Endothelial cell (in vitro differentiated cells): ENCODE results near the gene CROCC. TPM values are rescaled to one million over a fixed set of nuclear protein-coding genes. Genes with fewer than 3 reads are reported as not detected.
"Not testable (repeated sequence)": the region's sequence is repeated elsewhere in the genome, so short reads cannot be mapped to it uniquely, and the experiment has no call there.

Experiments used
- DNase-seq: peaks from one replicate; pipeline ENCODE4 v3.0.0; 2021; ENCODE audit warnings: low spot score
- H3K27ac Mint-ChIP-seq: one replicate; pipeline ENCODE4 v1.8.0; 2021; ENCODE audit warnings: mixed read lengths, inconsistent platforms; ENCODE audit not compliant: unreplicated experiment
- H3K27me3 Mint-ChIP-seq: one replicate; pipeline ENCODE4 v1.8.0; 2021; ENCODE audit warnings: mild to moderate bottlenecking, moderate library complexity, mixed read lengths, inconsistent platforms; ENCODE audit not compliant: unreplicated experiment
- H3K36me3 Mint-ChIP-seq: one replicate; pipeline ENCODE4 v1.8.0; 2021; ENCODE audit warnings: mild to moderate bottlenecking, low read depth, mixed read lengths, inconsistent platforms; ENCODE audit not compliant: unreplicated experiment
- H3K4me1 Mint-ChIP-seq: one replicate; pipeline ENCODE4 v1.8.0; 2021; ENCODE audit warnings: mild to moderate bottlenecking, mixed read lengths, inconsistent platforms; ENCODE audit not compliant: unreplicated experiment
- H3K4me3 Mint-ChIP-seq: one replicate; pipeline ENCODE4 v1.8.0; 2021; ENCODE audit warnings: mild to moderate bottlenecking, mixed read lengths, inconsistent platforms; ENCODE audit not compliant: unreplicated experiment
- H3K9me3 Mint-ChIP-seq: one replicate; pipeline ENCODE4 v1.8.0; 2021; ENCODE audit warnings: mixed read lengths, inconsistent platforms; ENCODE audit not compliant: unreplicated experiment
- total RNA-seq: library from RNA; stranded (reverse); fragmentation: NEBNext Ultra II Directional; extraction: Animal tissue kit (Norgen Biotek cat#: 25700); gene quantifications from one replicate; pipeline ENCODE4 v1.2.1, GENCODE V29; 2021; ENCODE audit not compliant: unreplicated experiment
- TF ChIP-seq, protein P1 (sequence below): fragments of 200-600 bp; sonication (generic); IDR thresholded peaks from one replicate; pipeline ENCODE4 v1.5.0; 2021; ENCODE audit warnings: antibody characterized with exemption; ENCODE audit not compliant: unreplicated experiment

CROCC gene
- total RNA-seq, 1 donor from 2014 or later = 38.9 TPM

GRCh38 chr1:16927256-16927655 is 5.5 kb downstream of the CROCC start:
- no peak overlapping the region for H3K4me3 Mint-ChIP-seq
- H3K4me1 Mint-ChIP-seq = peaks cover 6% of the 10 kb centered on the region
- no peak for DNase-seq
- TF ChIP-seq, protein P1, sequence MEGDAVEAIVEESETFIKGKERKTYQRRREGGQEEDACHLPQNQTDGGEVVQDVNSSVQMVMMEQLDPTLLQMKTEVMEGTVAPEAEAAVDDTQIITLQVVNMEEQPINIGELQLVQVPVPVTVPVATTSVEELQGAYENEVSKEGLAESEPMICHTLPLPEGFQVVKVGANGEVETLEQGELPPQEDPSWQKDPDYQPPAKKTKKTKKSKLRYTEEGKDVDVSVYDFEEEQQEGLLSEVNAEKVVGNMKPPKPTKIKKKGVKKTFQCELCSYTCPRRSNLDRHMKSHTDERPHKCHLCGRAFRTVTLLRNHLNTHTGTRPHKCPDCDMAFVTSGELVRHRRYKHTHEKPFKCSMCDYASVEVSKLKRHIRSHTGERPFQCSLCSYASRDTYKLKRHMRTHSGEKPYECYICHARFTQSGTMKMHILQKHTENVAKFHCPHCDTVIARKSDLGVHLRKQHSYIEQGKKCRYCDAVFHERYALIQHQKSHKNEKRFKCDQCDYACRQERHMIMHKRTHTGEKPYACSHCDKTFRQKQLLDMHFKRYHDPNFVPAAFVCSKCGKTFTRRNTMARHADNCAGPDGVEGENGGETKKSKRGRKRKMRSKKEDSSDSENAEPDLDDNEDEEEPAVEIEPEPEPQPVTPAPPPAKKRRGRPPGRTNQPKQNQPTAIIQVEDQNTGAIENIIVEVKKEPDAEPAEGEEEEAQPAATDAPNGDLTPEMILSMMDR = no peak
- peaks cover 26% of the 10 kb centered on the region for H3K36me3 Mint-ChIP-seq
- peak overlapping the region; percentile 21 for H3K27ac Mint-ChIP-seq
- no peaks in the 10 kb centered on the region for H3K9me3 Mint-ChIP-seq
- peaks cover 22% of the 10 kb centered on the region for H3K27me3 Mint-ChIP-seq

DNA sequence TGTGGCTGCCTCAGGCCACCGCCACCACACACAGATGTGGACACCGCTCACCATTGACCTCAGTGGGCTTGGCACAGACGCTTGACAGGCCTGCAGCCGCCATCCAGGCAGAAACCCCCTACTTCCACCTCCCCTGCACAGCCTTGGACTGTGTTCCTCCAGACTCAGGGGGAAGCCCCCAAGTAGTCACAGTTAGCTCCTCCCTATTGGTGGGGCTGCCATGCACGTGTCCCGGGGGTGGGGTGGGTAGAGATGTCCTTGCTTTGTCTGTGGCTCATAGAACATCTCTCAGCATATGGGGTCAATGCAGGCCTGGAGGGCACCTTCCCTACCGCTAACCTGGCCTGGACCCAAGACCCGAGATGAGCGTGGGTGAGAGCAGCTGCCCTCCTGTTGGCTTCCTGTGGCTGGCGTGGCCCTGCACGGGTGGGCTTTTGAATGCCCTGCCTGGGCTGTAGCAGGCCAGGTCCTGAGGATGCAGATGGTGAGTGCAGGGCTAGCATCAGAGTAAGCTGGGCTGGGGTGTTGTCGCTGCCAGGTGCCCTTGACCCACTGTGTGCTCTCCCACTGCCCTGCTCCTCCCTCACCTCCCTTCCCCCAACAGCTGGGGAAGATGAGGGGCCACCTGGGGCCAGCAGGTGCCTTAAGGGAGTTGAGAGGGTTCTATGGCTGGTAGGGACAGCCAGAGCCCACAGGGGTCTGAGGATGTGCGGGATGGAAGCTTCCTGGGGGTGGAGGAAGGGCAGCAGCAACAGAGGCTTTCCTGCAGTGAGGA is 6.2 kb downstream of the CROCC start:
- Mint-ChIP-seq H3K36me3 (peaks cover 25% of the 10 kb centered on the region), H3K27me3 (peaks cover 16% of the 10 kb centered on the region), H3K4me1 (peaks cover under 1% of the 10 kb centered on the region), H3K9me3 (no peaks in the 10 kb centered on the region), H3K27ac (no peak overlapping the region), H3K4me3 (no peak overlapping the region)
- no peak for DNase-seq
- TF ChIP-seq, protein P1 = no peak

DNA sequence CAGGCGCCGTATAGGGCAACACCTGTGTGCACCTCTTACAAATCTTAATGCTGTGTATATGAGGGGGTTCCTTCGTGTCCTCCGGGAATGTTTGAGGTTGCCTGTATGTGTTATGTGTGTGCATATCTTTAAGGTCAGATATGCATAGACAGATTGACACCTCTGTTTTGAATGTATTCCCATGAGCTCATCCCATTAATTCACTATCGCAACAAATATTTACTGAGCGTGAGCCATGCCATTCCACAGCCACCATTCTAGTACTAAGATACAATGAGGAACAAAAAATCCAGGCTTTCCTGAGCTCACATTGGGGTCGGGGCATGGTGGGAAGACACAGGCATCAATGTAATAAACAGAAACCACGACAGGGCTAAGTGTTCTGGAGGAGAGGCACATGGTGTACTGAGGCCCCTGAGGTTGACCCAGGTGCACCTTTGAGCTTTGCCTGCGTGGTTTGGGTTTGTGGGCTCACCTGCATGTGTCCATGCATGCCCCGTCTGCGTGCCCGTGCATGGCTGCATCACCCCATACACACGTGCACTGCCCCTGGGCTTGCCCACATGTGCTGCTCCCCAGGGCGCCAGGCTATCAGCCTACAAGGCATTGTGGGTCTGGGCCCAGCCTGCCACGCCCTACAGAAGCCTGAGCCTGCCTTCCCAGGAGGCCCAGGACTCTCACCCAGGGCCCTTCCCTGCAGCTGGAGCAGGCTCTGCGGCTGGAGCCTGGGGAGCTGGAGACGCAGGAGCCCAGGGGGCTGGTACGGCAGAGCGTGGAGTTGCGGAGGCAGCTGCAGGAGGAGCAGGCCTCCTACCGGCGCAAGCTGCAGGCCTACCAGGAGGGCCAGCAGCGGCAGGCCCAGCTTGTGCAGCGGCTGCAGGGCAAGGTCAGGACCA is 7.7 kb downstream of the CROCC start:
- not testable (repeated sequence) for H3K9me3 Mint-ChIP-seq, H3K27ac Mint-ChIP-seq
- peak overlapping the region; percentile 7 for H3K4me3 Mint-ChIP-seq

GRCh38 chr1:16931206-16931934 is 9.6 kb downstream of the CROCC start:
- not testable (repeated sequence) for DNase-seq, H3K9me3 Mint-ChIP-seq, H3K4me1 Mint-ChIP-seq, H3K4me3 Mint-ChIP-seq
- Mint-ChIP-seq H3K27me3 (peaks cover 13% of the 10 kb centered on the region), H3K27ac (peak overlapping the region; percentile 32), H3K36me3 (peaks cover 24% of the 10 kb centered on the region)

More for the DNA sequence above, 7.7 kb downstream of the CROCC start:
- peaks cover 16% of the 10 kb centered on the region for H3K27me3 Mint-ChIP-seq
- DNase-seq, H3K4me1 Mint-ChIP-seq: not testable (repeated sequence)
- peaks cover 18% of the 10 kb centered on the region for H3K36me3 Mint-ChIP-seq

DNA sequence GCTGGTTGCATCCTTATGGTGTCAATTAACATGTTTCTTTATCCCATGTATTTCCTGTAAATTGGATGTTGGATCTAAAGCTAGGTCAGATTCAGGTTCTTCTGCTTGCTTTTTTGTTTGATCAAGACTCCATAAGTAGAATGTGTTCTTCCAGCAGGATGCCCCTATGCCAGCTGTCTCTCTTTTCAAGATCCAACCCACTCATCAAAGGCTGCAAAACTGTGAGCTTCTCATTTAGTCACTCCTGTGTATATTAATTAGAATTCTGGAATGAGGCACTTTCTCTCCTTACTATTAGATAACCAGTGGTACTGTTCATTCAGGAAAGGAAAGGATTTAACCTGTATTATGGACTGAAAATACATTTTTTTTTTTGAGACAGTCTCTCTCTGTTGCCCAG is 12.2 kb downstream of the CROCC start:
- not testable (repeated sequence) for H3K9me3 Mint-ChIP-seq, DNase-seq, H3K27ac Mint-ChIP-seq, H3K4me3 Mint-ChIP-seq, H3K4me1 Mint-ChIP-seq
- Mint-ChIP-seq H3K27me3 (peaks cover 11% of the 10 kb centered on the region), H3K36me3 (peaks cover 25% of the 10 kb centered on the region)

- H3K4me1 Mint-ChIP-seq, DNase-seq, H3K9me3 Mint-ChIP-seq, H3K27ac Mint-ChIP-seq, H3K4me3 Mint-ChIP-seq: not testable (repeated sequence)
- peaks cover 21% of the 10 kb centered on the region for H3K36me3 Mint-ChIP-seq
- peaks cover 13% of the 10 kb centered on the region for H3K27me3 Mint-ChIP-seq
These were observed 14.8 kb downstream of the CROCC start for GRCh38 chr1:16936580-16936979.
